Testis (tissue), 3 donors: ENCODE measurements around the gene HOXD12. TPM values are rescaled to one million over a fixed set of nuclear protein-coding genes. Genes with fewer than 3 reads are reported as not detected.

Experiments
- DNase-seq: peaks from one replicate; pipeline ENCODE4 v3.0.0-alpha.2; 2019
- H3K27ac ChIP-seq, 2 donors: fragments of 200-600 bp; sonication (generic); one replicate each; pipeline ENCODE4 v1.5.1; 2019
- H3K27me3 ChIP-seq: fragments of 200-600 bp; sonication (generic); one replicate; pipeline ENCODE4 v1.5.1; 2019
- H3K36me3 ChIP-seq: fragments of 200-600 bp; sonication (generic); one replicate; pipeline ENCODE4 v1.5.1; 2017; ENCODE audit warnings: low read depth; ENCODE audit errors: missing control alignments
- H3K4me1 ChIP-seq: fragments of 200-600 bp; sonication (generic); one replicate; pipeline ENCODE4 v1.5.1; 2019
- H3K4me3 ChIP-seq, 2 donors: fragments of 200-600 bp; sonication (generic); one replicate each; pipeline ENCODE4 v1.5.1; 2017 to 2019
- H3K9me3 ChIP-seq: fragments of 200-600 bp; sonication (generic); one replicate; pipeline ENCODE4 v1.5.1; 2017
- POLR2A ChIP-seq: fragments of 450-650 bp; IDR thresholded peaks from one replicate; pipeline ENCODE4 v1.6.1; 2017; ENCODE audit warnings: antibody characterized with exemption, mild to moderate bottlenecking, moderate library complexity
- WGBS, 2 donors: methylation state at CpG; one replicate each; pipeline ENCODE4 v1.1.5; 2018; 5-methylcytosine and 5-hydroxymethylcytosine counted together
- intact Hi-C: fragments of 100-400 bp; cut with DNase I; formaldehyde crosslinking; loops from one replicate; pipeline ENCODE4 v1.15.1; 2023; ENCODE audit warnings: low total_unique reads
- polyA plus RNA-seq: library from polyadenylated mRNA; stranded (reverse); fragments of 350-450 nt; fragmentation: Illumina TruSeq; extraction: RNeasy Lipid Tissue Mini Kit (QIAGEN cat#74804); gene quantifications from one replicate; pipeline ENCODE4 v1.2.3, GENCODE V29; 2014; ENCODE audit warnings: low read depth, low replicate concordance; ENCODE audit not compliant: insufficient read depth
- total RNA-seq, 2 donors: library from RNA; depleted of rRNA; stranded (reverse); fragments of >200 nt; gene quantifications; one replicate each; pipeline ENCODE4 v1.2.3, GENCODE V29; 2016
- TF ChIP-seq, protein P1 (sequence below), 3 experiments: fragments of 450-650 bp in 2 of 3; fragments of 200-600 bp in 1 of 3; sonication (generic) in 1 of 3; IDR thresholded peaks; one replicate each; pipeline ENCODE4 v1.5.1; 2016 to 2019; ENCODE audit warnings: antibody characterized with exemption in 3 of 3, mild to moderate bottlenecking in 2 of 3, moderate library complexity in 1 of 3

The HOXD12 gene
- total and polyA plus RNA-seq, 3 donors from 2014 or later, result not detected

DNA sequence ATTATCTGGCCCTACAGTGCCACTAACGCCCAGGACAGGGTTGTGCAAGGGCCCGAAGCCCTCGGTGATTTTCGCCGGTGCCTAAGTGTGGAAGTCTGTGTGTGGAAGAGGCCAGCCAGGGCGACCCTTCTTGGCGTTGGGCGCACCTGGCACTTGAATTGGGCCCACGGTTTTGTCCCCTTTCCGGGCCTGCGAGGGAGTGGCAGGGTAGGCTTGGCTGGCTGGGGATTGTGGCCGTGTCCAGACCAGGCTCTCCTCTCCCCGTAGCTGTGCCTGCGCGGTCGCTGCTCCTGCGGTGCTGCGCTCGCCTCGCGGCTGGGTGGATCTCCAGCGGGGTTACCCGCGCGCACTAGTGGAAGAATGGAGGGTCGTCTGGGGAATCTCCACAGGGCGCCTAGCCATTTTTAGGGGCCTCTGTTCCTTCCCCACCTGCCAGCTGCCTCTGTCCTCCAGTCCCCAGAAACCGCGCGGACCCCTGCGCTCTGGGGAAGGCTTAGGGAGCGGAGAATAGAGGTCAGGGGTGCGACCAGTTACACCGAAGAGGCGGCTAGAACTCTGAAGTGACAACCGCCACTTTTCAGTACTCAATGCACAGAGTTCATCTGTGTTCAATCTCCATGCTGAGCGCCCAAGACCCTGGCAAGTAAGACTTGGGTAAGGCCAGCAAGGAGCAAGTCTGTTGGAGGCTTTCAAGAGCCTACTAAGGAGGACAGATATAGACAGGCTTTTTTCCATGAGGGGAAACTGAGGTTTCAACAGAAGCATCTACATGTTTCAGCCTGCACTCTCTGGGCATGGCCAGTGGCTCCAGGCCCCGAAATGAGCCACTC is 31.8 kb upstream of the HOXD12 start:
- intact Hi-C loops, result no loop called here
- H3K9me3 ChIP-seq, result no peaks in the 10 kb centered on the region
- H3K27me3 ChIP-seq, result no peaks in the 10 kb centered on the region
- TF ChIP-seq POLR2A, result no peak
- TF ChIP-seq, protein P1, sequence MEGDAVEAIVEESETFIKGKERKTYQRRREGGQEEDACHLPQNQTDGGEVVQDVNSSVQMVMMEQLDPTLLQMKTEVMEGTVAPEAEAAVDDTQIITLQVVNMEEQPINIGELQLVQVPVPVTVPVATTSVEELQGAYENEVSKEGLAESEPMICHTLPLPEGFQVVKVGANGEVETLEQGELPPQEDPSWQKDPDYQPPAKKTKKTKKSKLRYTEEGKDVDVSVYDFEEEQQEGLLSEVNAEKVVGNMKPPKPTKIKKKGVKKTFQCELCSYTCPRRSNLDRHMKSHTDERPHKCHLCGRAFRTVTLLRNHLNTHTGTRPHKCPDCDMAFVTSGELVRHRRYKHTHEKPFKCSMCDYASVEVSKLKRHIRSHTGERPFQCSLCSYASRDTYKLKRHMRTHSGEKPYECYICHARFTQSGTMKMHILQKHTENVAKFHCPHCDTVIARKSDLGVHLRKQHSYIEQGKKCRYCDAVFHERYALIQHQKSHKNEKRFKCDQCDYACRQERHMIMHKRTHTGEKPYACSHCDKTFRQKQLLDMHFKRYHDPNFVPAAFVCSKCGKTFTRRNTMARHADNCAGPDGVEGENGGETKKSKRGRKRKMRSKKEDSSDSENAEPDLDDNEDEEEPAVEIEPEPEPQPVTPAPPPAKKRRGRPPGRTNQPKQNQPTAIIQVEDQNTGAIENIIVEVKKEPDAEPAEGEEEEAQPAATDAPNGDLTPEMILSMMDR (IDR thresholded peaks at IDR 0.05), result no peak
- H3K36me3 ChIP-seq, result no peaks in the 10 kb centered on the region
- WGBS, 2 donors, result 2 to 10% methylated on average over 10 to 37 of the region's 38 CpGs
- peak overlapping the region; percentile 9 to 27 for H3K4me3 ChIP-seq
- H3K4me1 ChIP-seq, result peaks cover 17% of the 10 kb centered on the region
- no peak overlapping the region for H3K27ac ChIP-seq
- DNase-seq, result no peak

DNA sequence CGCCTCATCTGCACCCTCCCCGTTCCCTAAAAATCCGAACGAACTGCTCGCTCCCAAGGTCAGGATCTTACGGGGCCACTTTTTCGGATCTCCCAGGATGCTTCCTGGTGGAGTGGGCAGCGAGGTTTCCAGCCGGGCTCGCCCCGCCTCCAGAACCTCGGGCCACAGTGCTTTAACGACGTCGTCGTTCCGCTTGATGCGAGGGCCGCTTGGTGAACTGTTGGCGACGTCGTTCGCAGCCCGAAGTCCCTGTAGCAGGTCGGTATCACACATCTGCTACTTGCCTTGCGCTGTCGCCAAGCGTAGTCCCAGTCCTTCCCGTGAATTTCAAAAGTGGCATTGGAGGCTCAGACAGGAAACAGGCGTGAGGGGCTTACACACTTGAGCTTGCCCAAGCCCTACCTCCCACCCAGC is 31.2 kb upstream of the HOXD12 start:
- Histone ChIP-seq H3K9me3 (no peaks in the 10 kb centered on the region), H3K4me1 (peaks cover 17% of the 10 kb centered on the region), H3K27me3 (no peaks in the 10 kb centered on the region), H3K4me3 (no peak overlapping the region), H3K27ac (no peak overlapping the region), H3K36me3 (no peaks in the 10 kb centered on the region)
- intact Hi-C loops, result no loop called here
- WGBS, 2 donors, result 2 to 5% methylated on average over 25 to 30 of the region's 30 CpGs
- TF ChIP-seq, protein P1 (IDR thresholded peaks at IDR 0.05), result no peak
- TF ChIP-seq POLR2A, result no peak
- no peak for DNase-seq

DNA sequence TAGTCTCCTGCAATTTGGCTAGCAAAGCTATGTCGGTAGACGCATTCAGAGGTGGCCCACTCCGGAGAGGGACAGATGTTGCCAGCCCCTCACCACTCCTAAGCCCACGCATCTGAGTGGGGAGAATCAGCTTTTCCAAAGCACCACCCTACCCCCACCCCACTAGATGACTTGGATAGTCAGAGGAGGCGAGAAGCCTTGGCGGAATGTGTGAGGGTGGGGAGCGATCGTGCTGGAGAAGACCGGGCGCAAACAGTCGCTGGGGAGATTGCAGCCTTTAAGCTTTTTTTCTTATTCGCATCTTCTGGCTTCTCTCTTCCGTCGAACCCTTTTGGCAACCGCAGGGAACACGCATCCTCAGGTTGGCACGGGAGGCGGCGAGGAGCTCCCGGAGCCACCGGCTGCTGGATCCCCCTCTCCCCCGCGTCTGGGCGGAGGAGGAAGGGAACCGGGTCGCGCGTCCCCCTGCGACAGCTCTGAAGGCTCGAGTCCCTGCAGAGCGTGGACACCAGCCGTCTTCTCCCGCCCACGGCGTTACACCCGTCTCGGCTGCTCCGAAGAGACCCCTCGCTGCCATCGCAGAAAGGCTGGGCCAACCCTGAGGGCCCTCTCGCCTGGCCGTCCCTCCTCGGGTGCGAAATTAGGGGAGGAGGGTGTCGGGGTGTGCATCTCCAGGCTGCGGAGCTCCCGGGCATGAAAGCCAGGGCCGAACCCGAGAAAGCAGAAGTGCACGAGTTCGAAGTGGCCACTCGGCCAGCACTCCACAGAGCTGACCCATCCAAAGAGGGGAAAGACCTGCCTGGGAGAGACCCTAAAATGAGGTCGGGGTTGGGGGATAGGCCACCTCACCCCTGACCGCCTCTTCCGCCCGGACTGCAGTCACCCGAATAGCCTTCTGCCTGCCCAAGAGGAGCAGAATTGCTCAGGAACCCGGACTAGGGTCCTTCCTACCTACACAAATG is 28.0 kb upstream of the HOXD12 start:
- WGBS, 2 donors, result 19 to 20% methylated on average over 27 to 52 of the region's 58 CpGs
- intact Hi-C loops, result no loop called here
- Histone ChIP-seq H3K9me3 (no peaks in the 10 kb centered on the region), H3K36me3 (no peaks in the 10 kb centered on the region), H3K27me3 (no peaks in the 10 kb centered on the region), H3K4me1 (peaks cover 16% of the 10 kb centered on the region), H3K4me3 (no peak overlapping the region), H3K27ac (no peak overlapping the region)
- no peak for DNase-seq
- TF ChIP-seq, protein P1 (IDR thresholded peaks at IDR 0.05), result no peak
- TF ChIP-seq POLR2A, result no peak

DNA sequence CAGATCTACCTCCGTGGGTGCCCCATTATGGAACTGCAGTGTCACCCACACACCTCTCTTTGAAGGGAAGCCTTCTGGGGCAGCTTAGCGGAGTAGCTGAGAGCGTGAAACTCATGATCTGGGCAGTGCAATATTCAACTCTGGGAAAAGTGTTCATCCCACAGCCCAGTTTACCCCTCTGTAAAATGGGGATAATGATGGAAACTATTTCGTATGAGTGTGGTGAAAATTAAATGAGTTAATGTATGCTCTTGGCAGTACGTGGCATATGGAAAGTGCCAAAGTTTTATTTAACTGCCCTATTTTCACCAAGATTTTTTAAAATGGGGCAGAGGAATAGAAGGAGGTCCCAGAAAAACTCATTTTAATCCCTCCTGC is 27.3 kb upstream of the HOXD12 start:
- DNase-seq, result no peak
- 19 to 28% methylated on average over 5 of the region's 5 CpGs for WGBS, 2 donors
- H3K4me3 ChIP-seq, result no peak overlapping the region
- H3K27ac ChIP-seq, result no peak overlapping the region
- H3K36me3 ChIP-seq, result no peaks in the 10 kb centered on the region
- H3K4me1 ChIP-seq, result peaks cover 9% of the 10 kb centered on the region
- intact Hi-C loops, result no loop called here
- H3K27me3 ChIP-seq, result no peaks in the 10 kb centered on the region
- H3K9me3 ChIP-seq, result no peaks in the 10 kb centered on the region
- TF ChIP-seq, protein P1 (IDR thresholded peaks at IDR 0.05), result no peak
- TF ChIP-seq POLR2A, result no peak
